Measurements from ENCODE around the gene THNSL1.

The THNSL1 gene

DNA sequence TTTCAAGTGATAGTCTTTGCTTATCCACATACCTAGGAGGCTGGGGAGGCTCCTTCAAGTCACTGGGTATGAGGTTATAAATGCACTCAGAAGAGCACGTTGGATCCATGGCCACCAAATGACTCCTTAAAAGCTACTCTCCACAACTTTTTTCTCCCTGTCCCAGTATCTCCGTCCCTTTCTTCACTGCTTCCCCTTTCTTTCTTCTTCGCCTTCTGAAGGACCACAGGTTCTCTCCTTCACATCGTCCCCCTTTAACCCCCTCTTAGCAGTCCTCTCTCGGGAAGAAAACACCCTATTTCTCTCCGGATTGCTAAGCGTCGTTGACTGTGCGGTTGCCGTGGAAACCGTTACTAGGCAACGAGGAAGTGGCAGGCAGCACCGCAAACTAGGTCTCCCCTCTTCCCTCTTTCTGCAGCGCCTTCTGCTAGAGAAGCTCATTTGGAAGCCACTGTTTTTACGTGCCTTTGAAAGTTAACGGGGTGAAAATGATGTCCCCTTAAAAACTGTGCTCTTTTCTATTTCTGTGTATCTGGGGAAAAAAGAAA lies 510 bp upstream of the THNSL1 start, which contains the start of gene ENKUR:
ENKUR (minus strand) TSS at position 331 of the 548 bp plus-strand sequence; CDS start at position 109, 222 bp downstream.
- TF ChIP-seq, protein P1, sequence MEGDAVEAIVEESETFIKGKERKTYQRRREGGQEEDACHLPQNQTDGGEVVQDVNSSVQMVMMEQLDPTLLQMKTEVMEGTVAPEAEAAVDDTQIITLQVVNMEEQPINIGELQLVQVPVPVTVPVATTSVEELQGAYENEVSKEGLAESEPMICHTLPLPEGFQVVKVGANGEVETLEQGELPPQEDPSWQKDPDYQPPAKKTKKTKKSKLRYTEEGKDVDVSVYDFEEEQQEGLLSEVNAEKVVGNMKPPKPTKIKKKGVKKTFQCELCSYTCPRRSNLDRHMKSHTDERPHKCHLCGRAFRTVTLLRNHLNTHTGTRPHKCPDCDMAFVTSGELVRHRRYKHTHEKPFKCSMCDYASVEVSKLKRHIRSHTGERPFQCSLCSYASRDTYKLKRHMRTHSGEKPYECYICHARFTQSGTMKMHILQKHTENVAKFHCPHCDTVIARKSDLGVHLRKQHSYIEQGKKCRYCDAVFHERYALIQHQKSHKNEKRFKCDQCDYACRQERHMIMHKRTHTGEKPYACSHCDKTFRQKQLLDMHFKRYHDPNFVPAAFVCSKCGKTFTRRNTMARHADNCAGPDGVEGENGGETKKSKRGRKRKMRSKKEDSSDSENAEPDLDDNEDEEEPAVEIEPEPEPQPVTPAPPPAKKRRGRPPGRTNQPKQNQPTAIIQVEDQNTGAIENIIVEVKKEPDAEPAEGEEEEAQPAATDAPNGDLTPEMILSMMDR (IDR thresholded peaks at IDR 0.05), result no peak
- DNase-seq, result peak; percentile 96
- peaks cover 37% of the 10 kb centered on the region for H3K9me3 Mint-ChIP-seq
- H3K27ac Mint-ChIP-seq, result peak within 1 kb of the TSS; percentile 98
- H3K4me3 Mint-ChIP-seq, result peak within 1 kb of the TSS; percentile 90
- H3K27me3 Mint-ChIP-seq (ENCODE audit: low read depth, poor library complexity), result no peaks in the 10 kb centered on the region
- H3K36me3 Mint-ChIP-seq (ENCODE audit: low read depth), result peaks cover 24% of the 10 kb centered on the region
- peaks cover 23% of the 10 kb centered on the region for H3K4me1 Mint-ChIP-seq

DNA sequence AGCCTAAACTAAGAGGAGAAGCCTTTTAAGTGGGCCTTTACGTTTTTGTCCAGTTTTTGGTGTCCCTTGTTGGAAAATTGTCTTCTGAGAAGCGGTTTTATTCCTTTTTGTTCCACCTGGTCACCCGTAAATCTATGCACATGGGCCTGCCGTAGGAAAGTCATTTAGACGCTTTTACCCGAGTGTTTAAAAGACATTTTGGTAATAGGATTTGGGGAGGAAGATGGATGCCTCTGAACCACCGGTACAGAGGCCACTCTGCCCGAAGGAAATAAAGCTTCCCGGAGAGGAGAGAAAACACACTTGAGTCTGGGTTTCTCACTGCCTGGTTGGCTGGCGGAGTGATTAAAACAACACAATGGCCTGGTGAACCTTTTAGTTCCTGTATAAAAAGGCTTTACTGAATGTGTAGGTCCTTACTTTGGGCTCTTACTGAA lies 760 bp downstream of the THNSL1 start:
- peaks cover 23% of the 10 kb centered on the region for H3K4me1 Mint-ChIP-seq
- no peaks in the 10 kb centered on the region for H3K27me3 Mint-ChIP-seq (ENCODE audit: low read depth, poor library complexity)
- H3K27ac Mint-ChIP-seq, result peak overlapping the region; percentile 98
- no peak for DNase-seq
- TF ChIP-seq, protein P1 (IDR thresholded peaks at IDR 0.05), result no peak
- H3K36me3 Mint-ChIP-seq (ENCODE audit: low read depth), result peaks cover 31% of the 10 kb centered on the region
- peak overlapping the region; percentile 90 for H3K4me3 Mint-ChIP-seq
- H3K9me3 Mint-ChIP-seq, result peaks cover 29% of the 10 kb centered on the region

DNA sequence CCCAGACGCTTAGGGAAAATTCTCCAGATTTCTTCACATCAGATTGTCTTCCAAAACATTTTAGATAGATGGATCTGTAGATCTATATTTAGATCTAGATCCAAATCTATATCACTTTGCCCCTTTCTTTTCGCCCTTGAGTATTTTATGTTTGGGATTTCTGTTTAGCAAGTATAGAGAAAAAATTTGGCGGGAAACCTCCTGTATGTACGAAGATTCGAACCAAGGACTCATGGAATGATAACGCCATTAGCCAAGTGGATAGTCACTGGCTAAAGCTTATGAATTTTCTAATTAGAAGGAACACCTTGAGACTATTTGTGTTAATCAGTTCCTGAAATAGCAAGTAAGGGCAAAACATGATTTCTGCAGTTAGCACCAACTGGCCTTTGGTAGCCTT lies 1.2 kb downstream of the THNSL1 start:
- Mint-ChIP-seq H3K27ac (peak overlapping the region; percentile 98), H3K4me1 (peaks cover 23% of the 10 kb centered on the region), H3K27me3 (ENCODE audit: low read depth, poor library complexity) (no peaks in the 10 kb centered on the region), H3K4me3 (peak overlapping the region; percentile 90), H3K9me3 (peaks cover 24% of the 10 kb centered on the region), H3K36me3 (ENCODE audit: low read depth) (peaks cover 30% of the 10 kb centered on the region)
- TF ChIP-seq, protein P1 (IDR thresholded peaks at IDR 0.05), result no peak
- no peak for DNase-seq

DNA sequence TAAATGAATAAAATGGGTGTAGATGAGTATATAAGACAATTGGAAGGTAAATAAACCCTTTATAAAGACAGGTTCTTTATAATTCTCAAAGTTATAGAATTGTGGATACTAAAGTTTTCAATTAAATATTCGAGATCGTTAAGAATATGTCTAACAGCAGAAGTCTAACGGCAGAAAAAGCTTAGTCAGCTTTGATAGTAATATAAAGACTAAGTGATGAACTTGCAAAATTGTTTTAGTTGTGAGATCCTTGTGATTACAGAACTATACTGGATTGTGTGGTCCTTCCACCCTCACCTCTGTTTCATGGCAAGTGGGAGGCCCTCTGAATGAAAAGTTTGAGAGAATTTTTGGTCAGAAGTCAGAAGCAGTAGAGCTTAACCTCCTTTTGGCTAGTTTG lies 2.3 kb downstream of the THNSL1 start:
- H3K36me3 Mint-ChIP-seq (ENCODE audit: low read depth), result peaks cover 30% of the 10 kb centered on the region
- H3K9me3 Mint-ChIP-seq, result peaks cover 20% of the 10 kb centered on the region
- TF ChIP-seq, protein P1 (IDR thresholded peaks at IDR 0.05), result no peak
- H3K27ac Mint-ChIP-seq, result no peak overlapping the region
- H3K4me3 Mint-ChIP-seq, result no peak overlapping the region
- H3K4me1 Mint-ChIP-seq, result peaks cover 23% of the 10 kb centered on the region
- DNase-seq, result no peak
- H3K27me3 Mint-ChIP-seq (ENCODE audit: low read depth, poor library complexity), result no peaks in the 10 kb centered on the region

DNA sequence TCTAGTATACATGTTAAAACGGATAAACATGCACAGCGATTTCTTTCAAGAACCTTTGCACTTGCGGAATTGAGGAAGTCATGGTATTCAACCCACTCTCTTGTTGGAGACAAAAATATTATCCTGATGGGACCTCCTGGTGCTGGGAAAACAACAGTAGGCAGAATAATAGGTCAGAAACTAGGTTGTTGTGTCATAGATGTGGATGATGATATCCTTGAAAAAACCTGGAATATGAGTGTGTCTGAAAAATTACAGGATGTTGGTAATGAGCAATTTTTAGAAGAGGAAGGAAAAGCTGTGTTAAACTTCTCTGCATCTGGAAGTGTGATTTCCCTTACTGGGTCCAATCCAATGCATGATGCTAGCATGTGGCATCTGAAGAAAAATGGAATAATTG lies 6.9 kb downstream of the THNSL1 start:
- peaks cover 13% of the 10 kb centered on the region for H3K9me3 Mint-ChIP-seq
- no peak overlapping the region for H3K27ac Mint-ChIP-seq
- no peaks in the 10 kb centered on the region for H3K4me1 Mint-ChIP-seq
- H3K27me3 Mint-ChIP-seq (ENCODE audit: low read depth, poor library complexity), result no peaks in the 10 kb centered on the region
- DNase-seq, result no peak
- no peak overlapping the region for H3K4me3 Mint-ChIP-seq
- peaks cover 45% of the 10 kb centered on the region for H3K36me3 Mint-ChIP-seq (ENCODE audit: low read depth)
- TF ChIP-seq, protein P1 (IDR thresholded peaks at IDR 0.05), result no peak

DNA sequence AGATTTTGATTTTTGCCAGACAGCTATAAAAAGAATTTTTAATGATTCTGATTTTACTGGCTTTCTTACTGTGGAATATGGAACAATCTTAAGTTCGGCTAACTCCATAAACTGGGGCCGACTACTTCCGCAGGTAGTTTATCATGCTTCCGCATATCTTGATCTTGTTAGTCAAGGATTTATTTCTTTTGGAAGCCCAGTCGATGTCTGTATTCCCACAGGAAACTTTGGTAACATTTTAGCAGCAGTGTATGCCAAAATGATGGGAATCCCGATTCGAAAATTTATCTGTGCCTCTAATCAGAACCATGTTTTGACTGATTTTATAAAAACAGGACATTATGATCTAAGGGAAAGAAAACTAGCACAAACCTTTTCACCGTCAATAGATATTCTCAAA lies 8.1 kb downstream of the THNSL1 start:
- H3K27ac Mint-ChIP-seq, result no peak overlapping the region
- H3K4me3 Mint-ChIP-seq, result no peak overlapping the region
- TF ChIP-seq, protein P1 (IDR thresholded peaks at IDR 0.05), result no peak
- no peaks in the 10 kb centered on the region for H3K27me3 Mint-ChIP-seq (ENCODE audit: low read depth, poor library complexity)
- H3K9me3 Mint-ChIP-seq, result peaks cover 7% of the 10 kb centered on the region
- peaks cover 38% of the 10 kb centered on the region for H3K36me3 Mint-ChIP-seq (ENCODE audit: low read depth)
- H3K4me1 Mint-ChIP-seq, result no peaks in the 10 kb centered on the region
- no peak for DNase-seq
